DMS114 treated with DMSO at 0.1 percent for 48 hours (cell line): Measurements from ENCODE around the gene CTNND2.
A peak's percentile ranks its signal among the peaks of the same experiment; 100 is the strongest.
"Not testable (repeated sequence)": the region's sequence is repeated elsewhere in the genome, so short reads cannot be mapped to it uniquely, and the experiment has no call there.

ENCODE experiments used
- DNase-seq: peaks from one replicate; lab custom pipeline; 2025; ENCODE audit not compliant: unreplicated experiment; lab: John Stamatoyannopoulos, UW

The CTNND2 gene

DNA sequence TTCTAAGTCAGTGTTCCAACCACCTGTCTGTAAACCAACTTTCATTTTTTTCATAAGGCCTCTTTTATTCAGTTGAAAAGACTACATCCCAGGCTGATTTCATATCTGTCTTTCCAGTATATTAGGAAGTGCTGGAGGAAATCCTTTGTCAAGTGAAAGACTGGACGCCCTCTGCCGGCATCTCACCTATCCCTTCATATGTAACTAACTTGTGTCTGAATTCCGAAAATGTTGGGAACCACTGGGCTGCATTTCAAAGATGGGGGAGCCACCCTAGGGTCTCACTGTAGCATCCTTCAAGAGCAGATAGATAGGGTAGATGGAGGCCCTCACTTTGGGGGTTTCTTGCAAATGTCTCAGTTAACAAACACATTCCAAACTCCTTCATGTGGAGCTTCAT lies 569.8 kb downstream of the CTNND2 start:
- peak; percentile 25 for DNase-seq

DNA sequence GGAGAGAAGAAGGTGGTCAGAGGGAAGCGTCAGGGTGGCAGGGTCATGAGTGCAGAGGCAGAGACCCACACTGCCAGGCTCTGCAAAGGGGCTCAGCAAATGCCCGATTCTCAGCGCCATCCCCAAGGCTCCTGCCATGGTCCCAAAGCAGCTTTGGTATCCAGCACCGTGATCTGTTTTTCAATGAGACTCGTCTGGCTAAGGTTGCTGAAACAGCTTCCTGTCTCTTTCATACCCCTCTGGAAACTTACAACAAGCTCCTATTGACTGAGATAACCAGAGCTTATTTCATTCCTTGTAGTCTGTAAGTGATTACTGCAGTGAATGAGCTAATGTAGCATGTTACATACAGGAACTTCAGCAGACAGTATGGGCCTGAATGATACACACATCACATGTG lies 574.6 kb downstream of the CTNND2 start:
- no peak for DNase-seq

DNA sequence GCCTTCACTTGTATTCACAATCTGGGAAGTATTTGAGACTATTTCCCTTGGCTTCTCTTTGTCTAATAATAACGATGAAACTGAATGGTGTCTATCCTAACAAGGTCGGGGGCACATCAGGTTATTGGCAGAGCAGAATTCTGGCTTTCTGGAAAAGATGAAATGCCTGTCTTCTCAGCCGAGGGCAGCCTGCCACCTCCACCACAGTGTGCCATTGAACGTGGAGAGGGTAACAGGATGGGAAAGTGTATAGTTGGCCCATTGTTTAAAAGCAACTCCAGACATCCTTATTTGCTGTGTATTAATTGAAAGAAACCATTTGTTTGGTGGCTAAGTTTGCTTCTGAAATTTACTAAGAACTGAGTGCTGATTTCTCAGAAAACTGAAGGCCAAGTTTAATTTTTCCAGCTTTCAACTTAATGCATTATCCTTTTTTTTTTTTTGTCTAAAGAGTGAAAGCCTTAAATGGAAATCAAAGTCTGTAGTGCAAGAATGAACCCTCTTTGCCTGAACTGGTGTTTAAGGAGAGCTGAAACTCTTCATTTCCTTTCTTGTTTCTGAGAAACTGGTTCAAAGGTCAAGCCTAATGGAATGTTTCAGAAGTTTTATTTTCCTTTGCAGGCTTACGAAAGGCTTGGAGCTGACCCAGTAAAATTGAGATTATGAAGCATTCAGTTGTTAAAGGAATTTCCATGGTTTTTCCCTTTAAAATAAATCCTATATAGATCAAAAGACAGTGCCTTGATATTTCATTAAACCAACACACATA lies 579.5 kb downstream of the CTNND2 start:
- no peak for DNase-seq

DNA sequence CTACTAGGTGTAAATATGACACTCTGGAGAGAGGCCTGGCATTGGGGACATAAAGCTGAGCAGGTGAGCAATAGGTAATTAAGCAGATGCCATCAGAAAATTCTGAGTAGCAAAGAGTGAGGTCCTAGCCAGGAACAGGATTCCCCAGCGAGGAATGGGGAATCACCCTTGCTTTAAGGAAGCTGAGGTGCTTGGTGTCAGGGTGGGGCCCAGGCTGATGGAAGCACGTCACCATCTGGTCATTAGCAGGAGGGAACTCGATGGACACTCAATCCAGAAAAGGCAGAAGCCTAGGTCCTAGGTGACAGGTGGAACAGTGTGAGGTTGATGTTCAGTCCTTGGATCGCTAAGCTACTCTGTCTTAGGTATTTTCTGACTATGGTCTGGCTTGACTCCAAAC lies 580.5 kb downstream of the CTNND2 start:
- DNase-seq, result no peak

DNA sequence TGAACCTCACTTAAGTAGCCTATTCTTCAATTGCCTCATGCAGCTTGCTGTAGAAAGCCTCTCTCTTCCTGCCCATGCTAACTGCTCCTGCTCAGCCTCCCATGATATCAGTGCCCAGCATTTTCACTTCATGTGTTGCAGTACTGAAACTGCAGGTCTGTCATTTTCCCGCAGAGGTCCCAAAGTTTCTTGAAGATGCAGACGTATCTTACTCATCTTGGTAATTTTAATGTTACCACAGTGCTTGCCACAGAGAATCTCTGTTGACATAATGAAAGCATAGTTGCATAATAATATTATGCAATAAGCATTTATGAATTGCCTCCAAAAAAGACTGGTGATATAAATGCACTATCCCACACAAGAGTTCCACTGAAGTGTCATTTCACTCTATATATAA lies 582.1 kb downstream of the CTNND2 start:
- DNase-seq, result no peak

DNA sequence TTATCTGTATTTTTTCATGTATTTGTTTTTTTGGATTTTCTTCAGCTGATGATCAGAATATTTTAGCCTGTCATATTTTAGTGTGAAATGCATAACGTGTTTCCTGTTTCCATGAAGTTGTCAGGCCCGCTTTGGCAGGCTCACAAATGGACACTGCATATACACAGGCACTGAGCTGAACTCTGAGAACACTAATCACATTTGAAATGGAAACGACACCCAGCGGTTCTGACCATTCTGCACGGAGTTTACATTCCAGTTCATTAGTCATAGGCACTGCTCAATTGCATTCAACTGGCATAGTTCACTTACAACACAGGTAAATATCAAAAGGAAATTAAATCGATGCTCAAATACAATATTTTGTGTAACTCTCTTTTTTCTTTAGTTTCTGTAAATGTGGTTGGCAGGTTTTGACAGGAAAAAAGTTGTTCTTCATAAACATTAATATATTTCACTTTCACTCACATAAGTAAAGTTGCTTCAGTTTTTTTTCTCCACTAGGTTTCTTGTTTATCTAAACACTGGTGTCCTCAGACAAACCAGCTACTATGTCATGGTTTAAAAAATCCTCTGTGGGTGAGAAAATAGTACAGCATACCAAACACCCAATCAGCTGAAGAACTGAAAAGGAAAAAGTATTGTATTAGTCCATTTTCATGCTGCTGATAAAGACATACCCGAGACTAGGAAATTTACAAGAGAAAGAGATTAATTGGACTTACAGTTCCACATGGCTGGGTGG lies 584.2 kb downstream of the CTNND2 start:
- no peak for DNase-seq

DNA sequence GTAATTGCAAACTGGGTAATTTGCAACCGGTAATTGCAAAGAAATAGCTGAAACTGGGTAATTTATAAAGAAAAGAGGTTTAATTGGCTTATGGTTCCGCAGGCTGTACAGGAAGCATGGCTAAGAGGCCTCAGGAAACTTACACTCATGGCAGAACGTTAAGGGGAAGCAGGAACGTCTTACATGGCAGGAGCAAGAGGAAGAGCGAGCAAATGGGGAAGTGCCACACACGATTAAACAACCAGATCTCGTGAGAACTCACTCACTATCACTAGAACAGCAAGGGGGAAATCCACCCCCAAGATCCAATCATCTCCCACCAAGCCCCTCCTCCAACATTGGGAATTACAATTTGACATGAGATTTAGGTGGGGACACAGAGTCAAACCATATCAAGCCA lies 590.6 kb downstream of the CTNND2 start:
- not testable (repeated sequence) for DNase-seq

DNA sequence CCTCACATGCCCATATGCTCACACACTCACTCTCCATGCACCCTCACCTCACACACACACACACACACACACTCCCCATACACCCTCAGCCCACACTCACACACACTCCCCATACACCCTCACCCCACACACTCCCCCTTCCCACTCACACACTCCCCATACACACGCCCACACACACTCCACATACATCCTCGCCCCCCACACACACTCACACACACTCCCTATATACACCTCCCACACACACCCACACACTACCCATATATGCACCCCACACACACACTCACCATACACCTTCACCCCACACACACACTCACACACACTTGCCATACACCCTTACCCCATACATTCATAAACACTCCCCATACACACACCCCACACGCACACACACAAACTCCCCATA lies 592.5 kb downstream of the CTNND2 start:
- DNase-seq, result no peak

DNA sequence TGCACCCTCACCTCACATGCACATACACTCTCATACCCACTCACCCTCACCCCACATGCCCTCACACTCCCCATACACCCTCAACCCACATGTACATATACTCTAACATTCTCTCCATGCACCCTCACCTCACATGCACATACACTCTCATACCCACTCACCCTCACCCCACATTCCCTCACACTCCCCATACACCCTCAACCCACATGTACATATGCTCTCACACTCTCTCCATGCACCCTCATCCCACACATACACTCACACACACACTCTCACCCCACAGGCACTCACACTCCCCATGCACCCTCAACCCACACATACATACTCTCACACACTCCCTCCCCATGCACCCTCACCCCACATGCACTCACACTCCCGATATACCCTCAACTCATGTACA lies 593.0 kb downstream of the CTNND2 start:
- DNase-seq, result no peak

DNA sequence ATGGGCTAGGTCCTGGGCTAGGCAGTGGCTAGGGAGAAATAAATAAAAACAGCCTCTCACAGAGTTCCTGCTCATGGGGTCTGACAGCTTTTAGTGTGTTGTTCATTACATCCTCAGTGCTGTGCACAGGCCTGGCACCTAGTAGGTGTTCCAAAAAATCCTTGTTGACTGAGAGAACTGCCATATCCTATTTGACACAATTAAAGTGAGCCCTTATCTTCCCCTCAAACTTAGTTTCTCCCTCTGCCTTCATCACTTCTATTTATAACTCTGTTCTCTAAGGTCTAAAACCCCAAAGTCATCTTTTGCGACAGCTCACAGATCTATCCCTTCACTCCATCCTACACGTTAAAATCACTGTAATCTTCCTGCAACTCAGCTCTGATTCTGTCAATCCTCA lies 594.1 kb downstream of the CTNND2 start:
- DNase-seq, result no peak

DNA sequence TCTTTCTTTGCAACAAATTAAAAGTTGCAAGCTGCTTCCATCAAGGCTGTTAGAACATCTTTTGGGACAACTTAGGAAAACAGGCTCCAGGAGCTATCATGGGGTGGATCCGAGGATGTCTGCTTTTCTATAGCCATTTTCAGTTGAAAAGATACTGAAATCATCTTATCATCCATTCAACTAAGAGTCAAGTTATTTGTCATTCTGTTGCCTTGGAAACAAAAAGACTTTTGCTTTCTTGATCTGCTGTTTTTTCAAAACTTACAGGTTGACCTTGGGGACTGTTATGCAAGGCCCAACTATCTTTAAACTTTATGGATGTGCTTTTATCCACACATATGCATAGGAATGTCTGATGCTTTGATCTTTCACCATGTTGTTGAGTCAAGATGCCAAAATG lies 597.9 kb downstream of the CTNND2 start:
- no peak for DNase-seq

DNA sequence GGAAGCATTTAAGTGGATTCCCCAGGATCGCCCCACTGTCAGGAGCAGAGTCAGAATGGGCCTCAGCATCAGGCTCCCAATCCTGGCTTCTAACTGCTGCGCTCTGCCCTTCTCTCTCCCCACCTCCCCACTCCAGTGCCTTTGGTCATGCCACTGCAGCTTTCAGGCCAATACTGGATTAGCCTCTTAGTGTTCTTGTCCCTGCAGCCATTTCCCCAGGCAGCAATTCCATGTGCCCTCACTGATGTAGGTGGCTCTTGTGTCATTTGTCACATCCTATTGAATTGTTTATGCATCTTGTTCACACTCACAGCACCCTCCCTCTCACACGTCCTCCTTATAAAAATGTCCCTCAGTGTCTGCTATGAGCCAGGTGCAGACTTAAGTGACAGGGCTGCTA lies 599.0 kb downstream of the CTNND2 start:
- no peak for DNase-seq

DNA sequence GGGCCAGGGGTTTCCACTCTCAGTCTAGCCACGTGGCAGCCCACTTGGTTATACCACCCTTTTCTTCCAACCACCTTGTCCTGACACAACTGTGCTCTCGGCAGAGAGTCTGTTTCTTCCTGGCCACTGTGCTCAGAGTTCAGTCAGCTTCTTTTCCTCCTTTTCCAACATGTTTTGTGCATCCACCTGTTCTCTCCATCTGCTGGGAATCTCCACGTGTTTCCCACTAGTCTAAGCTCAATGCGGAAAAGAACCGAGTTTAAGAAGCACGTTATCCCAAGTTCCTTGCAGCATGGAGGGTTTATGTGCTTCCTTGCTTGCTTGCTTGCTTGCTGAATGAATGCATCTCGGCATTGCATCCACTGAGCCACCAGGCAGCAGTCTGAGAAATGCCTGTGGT lies 599.6 kb downstream of the CTNND2 start:
- no peak for DNase-seq

DNA sequence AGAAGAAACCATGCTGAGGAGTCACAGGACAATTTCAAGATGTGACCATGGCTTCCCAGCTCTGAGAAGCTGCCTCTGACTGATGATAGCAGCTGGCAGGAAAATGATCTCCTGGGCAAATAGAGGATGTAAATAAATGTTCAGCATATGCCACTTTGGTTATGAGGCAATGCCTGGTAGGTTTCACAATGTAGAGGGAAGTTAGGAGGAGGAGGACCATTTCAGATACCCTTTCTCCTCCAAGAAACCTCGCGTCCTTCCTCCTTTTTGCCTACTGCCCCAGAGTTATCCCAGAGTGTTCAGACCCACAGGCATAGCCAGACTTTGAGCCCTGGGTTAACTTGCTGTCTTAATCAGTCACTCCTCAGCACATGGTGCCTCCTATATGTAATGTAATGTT lies 601.6 kb downstream of the CTNND2 start:
- no peak for DNase-seq

DNA sequence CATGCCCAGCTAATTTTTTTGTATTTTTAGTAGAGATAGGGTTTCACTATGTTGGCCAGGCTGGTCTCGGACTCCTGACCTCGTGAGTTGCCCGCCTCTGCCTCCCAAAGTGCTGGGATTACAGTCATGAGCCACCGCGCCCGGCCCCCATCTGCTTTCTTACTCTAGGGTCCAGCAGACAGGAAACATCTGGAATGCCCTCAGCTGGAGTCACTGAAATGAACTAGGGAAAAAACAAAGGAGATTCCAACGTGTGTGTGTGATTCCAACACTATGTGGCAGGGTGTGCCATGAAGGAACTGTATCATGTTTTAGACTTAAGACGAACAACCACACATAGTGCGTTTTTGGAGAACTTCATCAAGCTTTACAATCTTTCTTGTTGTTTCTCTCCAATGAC lies 603.1 kb downstream of the CTNND2 start:
- no peak for DNase-seq

DNA sequence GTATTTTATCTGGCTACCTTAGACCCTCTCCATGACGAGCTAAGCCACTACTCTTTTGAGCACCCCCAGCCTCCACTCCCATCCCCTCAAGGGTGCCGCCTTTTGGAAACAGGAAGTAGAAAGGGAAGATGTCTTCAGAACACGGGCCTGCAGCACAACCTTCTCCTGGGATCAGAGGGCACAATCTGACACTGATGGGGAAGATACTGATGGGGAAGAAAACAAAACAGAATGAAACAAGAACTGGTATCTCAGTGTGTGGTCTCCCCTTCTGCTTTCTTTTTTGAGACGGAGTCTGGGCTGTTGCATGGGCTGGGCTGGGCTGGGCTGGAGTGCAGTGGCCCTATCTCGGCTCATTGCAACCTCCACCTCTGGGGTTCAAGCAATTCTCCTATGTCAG lies 603.5 kb downstream of the CTNND2 start:
- no peak for DNase-seq

DNA sequence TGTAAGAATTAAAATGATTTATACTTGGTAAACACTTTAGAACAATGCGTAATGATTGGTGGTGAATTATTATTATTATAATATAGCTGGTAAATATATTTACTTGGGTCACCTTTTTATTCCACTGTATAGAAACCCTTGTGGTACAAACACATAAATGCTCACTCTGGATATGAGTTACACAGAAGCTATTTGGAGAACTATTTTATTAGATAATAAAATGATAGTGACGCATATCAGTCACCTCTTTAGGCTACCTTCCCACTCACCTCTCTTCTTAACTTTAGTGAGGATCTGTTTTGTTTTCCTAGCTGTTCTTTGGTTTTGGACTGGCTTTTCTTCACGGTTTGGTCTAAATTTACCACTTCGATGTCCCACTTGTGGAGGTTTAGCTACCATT lies 605.4 kb downstream of the CTNND2 start:
- DNase-seq, result no peak

DNA sequence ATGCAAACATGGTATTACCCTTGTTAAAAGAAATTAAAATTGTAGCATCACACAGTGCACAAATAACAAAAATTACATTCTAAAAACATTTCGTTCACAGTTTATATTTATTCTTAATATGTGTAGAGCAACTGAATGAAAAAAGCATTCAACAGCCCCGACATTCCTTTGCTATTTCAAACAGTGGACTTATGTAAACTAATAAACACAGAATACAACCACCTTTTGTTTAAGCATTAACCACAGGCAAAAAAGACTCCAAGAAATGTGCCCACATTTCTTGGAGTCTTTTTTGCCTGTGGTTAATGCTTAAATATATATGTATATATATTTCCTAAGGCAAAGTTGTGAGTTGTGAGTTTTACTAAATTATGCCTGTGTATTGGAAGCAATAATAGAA lies 610.7 kb downstream of the CTNND2 start:
- no peak for DNase-seq

DNA sequence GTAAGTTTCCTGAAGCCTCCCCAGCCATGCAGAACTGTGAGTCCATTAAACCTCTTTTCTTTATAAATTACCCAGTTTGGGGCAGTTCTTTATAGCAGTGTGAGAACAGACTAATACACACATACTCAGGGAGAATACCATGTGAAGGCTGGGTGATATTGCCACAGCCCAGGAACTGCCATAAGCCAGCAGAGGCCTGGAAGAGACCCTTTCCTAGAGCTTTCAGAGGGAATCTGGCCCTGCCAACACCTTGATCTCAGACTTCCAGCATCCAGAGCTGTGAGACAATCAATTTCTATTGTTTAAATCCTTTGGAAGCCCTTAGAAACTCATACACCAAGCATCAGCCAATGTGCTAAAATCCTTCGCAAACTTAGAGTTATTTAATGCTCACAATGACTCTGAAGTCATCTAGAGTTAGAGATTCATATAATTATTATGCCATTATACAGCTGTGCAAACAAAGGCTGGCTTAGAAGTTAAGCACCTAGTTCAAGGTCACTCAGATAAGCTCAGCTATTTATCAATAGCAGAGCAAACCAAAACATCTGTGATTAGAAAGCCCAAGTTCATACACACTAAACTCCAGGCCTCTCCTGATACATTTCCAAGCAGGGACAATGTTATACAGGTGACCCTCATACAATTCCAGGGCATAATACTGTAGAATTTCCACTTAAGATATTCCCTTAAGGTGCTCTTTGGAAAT lies 611.4 kb downstream of the CTNND2 start:
- DNase-seq, result no peak

DNA sequence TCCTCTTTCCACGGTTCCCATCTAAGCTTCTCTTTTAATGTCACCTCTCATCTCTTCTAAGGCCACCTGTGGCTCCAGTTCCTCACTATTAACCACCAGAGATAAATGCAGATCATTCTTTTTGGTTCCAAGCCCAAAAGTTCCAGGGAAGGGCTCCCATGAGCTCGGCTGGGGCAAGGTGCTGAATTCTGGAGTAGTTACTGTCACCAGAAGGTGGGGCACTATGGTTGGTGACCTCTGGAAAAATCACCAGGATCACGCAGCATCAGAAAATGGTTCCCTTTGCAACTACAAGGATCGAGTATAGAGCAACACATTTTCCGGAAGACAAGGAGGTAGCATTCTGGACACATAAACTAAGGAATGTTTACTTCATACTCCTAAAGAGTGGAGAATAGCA lies 614.5 kb downstream of the CTNND2 start:
- DNase-seq, result no peak

DNA sequence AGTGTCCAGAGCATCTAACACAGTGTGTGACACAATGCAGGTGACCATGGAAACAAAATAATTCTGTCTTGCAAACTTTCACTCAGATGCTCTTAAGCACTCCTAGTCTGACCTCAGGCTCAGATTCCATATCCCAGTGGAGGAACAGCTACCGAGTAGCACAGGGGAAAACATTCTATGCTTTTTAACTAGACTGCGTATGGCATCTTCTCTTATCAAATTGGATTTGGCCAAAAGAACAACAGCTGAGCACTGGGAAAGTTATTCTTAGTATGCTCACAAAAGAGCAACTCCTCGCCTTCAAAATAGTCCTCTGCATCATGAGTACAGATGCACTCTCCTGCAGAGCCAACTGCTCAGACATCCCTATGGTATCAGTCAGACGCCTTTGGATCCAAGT lies 615.0 kb downstream of the CTNND2 start:
- no peak for DNase-seq

DNA sequence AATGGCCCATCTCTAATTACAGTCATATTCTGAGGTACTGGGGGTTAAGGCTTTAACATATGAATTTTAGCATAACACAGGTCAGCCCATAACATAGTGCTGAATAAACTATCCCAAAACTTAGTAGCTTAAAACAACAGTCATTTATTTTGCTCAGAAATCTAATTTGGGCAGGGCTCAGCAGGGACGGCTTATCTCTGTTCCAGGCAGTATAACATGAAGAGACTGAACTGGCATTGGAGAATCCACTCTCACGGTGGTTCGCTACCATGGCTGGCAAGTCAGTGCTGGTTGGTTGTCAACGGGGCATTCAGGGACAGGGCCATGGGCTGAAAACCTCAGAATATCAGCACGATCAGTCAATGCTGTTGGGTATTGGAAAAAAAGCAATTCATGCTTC lies 622.4 kb downstream of the CTNND2 start:
- no peak for DNase-seq
